Mesenchymal stem cell (in vitro differentiated cells and primary cell): ENCODE results near the gene UBE2E2.

ENCODE experiments used
- DNase-seq: peaks from one replicate; pipeline ENCODE4 v3.0.0-alpha.2; 2013
- H2AFZ ChIP-seq: one replicate; pipeline ENCODE4 v1.6.1; 2013; ENCODE audit warnings: low read depth, mild to moderate bottlenecking, control low read depth, inconsistent platforms, low read length, moderate library complexity
- H2AK5ac ChIP-seq: 2 replicates; pipeline ENCODE4 v1.6.1; 2013; ENCODE audit warnings: low read length, moderate library complexity, mild to moderate bottlenecking, inconsistent platforms; ENCODE audit not compliant: severe bottlenecking
- H2BK120ac ChIP-seq: one replicate; pipeline ENCODE4 v1.6.1; 2013; ENCODE audit warnings: low read depth, mild to moderate bottlenecking, inconsistent platforms, low read length, moderate library complexity
- H2BK12ac ChIP-seq, 2 experiments: one replicate each; pipeline ENCODE4 v1.6.1; 2013; ENCODE audit warnings: inconsistent platforms in 2 of 2, low read length in 2 of 2, mild to moderate bottlenecking in 2 of 2, moderate library complexity in 2 of 2, control low read depth in 1 of 2
- H2BK15ac ChIP-seq: one replicate; pipeline ENCODE4 v1.6.1; 2013; ENCODE audit warnings: mild to moderate bottlenecking, low read depth, inconsistent platforms; ENCODE audit not compliant: poor library complexity, severe bottlenecking
- H2BK5ac ChIP-seq: 2 replicates; pipeline ENCODE4 v1.6.1; 2013; ENCODE audit warnings: low read depth, mild to moderate bottlenecking, low read length, control low read depth, inconsistent platforms; ENCODE audit not compliant: poor library complexity, severe bottlenecking
- H3K14ac ChIP-seq, 2 experiments: one replicate each; pipeline ENCODE4 v1.6.1; 2013; ENCODE audit warnings: inconsistent platforms in 2 of 2, low read length in 2 of 2, control low read depth in 1 of 2, mild to moderate bottlenecking in 1 of 2, moderate library complexity in 1 of 2
- H3K18ac ChIP-seq, 2 experiments: one replicate each; pipeline ENCODE4 v1.6.1; 2013; ENCODE audit warnings: inconsistent platforms in 2 of 2, low read length in 2 of 2, control low read depth in 1 of 2, low read depth in 1 of 2, mild to moderate bottlenecking in 1 of 2
- H3K23ac ChIP-seq, 2 experiments: one replicate each; pipeline ENCODE4 v1.6.1; 2013; ENCODE audit warnings: inconsistent platforms in 2 of 2, low read length in 2 of 2, mild to moderate bottlenecking in 2 of 2, moderate library complexity in 2 of 2, control low read depth in 1 of 2
- H3K27ac ChIP-seq: 2 replicates; pipeline ENCODE4 v1.5.1; 2013; ENCODE audit warnings: mild to moderate bottlenecking, moderate library complexity, low read length, control low read depth, inconsistent platforms; ENCODE audit not compliant: poor library complexity, severe bottlenecking
- H3K27me3 ChIP-seq, 2 experiments: 2 replicates each; pipeline versions ENCODE4 v1.6.1 to v1.7.0; 2013; ENCODE audit warnings: low read length in 2 of 2, mild to moderate bottlenecking in 2 of 2, moderate library complexity in 2 of 2, control low read depth in 1 of 2, inconsistent platforms in 1 of 2; ENCODE audit not compliant: control insufficient read depth in 1 of 2, insufficient read depth in 1 of 2
- H3K36me3 ChIP-seq, 2 experiments: 2 replicates each; pipeline versions ENCODE4 v1.6.1 to v1.7.0; 2013; ENCODE audit warnings: low read length in 2 of 2, control low read depth in 1 of 2, inconsistent platforms in 1 of 2, low read depth in 1 of 2, mild to moderate bottlenecking in 1 of 2; ENCODE audit not compliant: insufficient read depth in 2 of 2, control insufficient read depth in 1 of 2
- H3K4ac ChIP-seq, 2 experiments: one replicate each; pipeline ENCODE4 v1.6.1; 2013; ENCODE audit warnings: inconsistent platforms in 2 of 2, low read length in 2 of 2, mild to moderate bottlenecking in 2 of 2, moderate library complexity in 2 of 2, control low read depth in 1 of 2, low read depth in 1 of 2
- H3K4me1 ChIP-seq: 2 replicates; pipeline ENCODE4 v1.6.1; 2013; ENCODE audit warnings: low read depth, low read length, control low read depth; ENCODE audit not compliant: control insufficient read depth, insufficient read depth
- H3K4me2 ChIP-seq: 2 replicates; pipeline ENCODE4 v1.6.1; 2013; ENCODE audit warnings: low read length, mild to moderate bottlenecking, inconsistent platforms; ENCODE audit not compliant: poor library complexity, severe bottlenecking
- H3K4me3 ChIP-seq, 2 experiments: 2 replicates each; pipeline versions ENCODE4 v1.5.1 to v1.7.0; 2013; ENCODE audit warnings: low read length in 2 of 2, mild to moderate bottlenecking in 2 of 2, control low read depth in 1 of 2, low read depth in 1 of 2; ENCODE audit not compliant: insufficient read depth in 1 of 2
- H3K79me1 ChIP-seq: replicated peaks from 2 replicates; pipeline ENCODE4 v1.6.1; 2013; ENCODE audit warnings: mild to moderate bottlenecking, control low read depth, low read length, inconsistent platforms; ENCODE audit not compliant: poor library complexity, severe bottlenecking
- H3K9ac ChIP-seq: 2 replicates; pipeline ENCODE4 v1.7.0; 2013; ENCODE audit warnings: mild to moderate bottlenecking, low read length, moderate library complexity
- H3K9me3 ChIP-seq: 2 replicates; pipeline ENCODE4 v1.7.0; 2013; ENCODE audit warnings: mild to moderate bottlenecking, low read length; ENCODE audit not compliant: control insufficient read depth
- H4K8ac ChIP-seq: one replicate; pipeline ENCODE4 v1.6.1; 2013; ENCODE audit warnings: inconsistent platforms, mild to moderate bottlenecking, low read length, moderate library complexity
- H4K91ac ChIP-seq: one replicate; pipeline ENCODE4 v1.6.1; 2013; ENCODE audit warnings: mild to moderate bottlenecking, low read length, inconsistent platforms
- WGBS: methylation state at CpG from one replicate; pipeline ENCODE4 v1.1.7; 2013; ENCODE audit warnings: mixed read lengths; 5-methylcytosine and 5-hydroxymethylcytosine counted together

Gene UBE2E2

DNA sequence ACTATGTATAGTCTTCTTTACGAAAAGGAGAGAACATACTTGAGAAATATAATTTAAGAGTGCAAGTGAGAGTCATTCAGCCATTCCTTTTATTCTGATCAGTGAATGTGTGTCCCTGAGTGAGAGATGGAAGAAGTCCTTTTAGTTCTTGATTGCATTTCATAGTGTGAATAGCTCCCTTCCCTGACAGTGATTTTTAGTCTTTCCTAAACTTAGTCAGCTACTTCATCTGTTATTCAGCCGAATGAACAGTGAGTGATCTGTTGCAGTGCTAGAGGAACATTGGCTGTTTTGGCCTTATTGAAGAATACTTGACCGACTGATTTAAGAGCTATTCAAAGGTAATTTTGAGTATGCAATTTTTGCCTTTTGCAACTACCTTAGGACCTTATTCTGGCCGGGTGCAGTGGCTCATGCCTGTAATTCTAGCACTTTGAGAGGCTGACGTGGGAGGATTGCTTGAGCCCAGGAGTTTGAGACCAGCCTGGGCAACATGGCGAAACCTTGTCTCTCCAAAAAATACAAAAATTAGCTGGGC, 45.5 kb downstream of the UBE2E2 start:
- H3K4ac ChIP-seq: no peak overlapping the region
- H3K36me3 ChIP-seq: no peaks in the 10 kb centered on the region
- H4K91ac ChIP-seq: no peak overlapping the region
- H2BK15ac ChIP-seq: no peak overlapping the region
- no peak for DNase-seq
- H3K4me3 ChIP-seq: no peak overlapping the region
- no peak overlapping the region for H2AK5ac ChIP-seq
- no peak overlapping the region for H2AFZ ChIP-seq
- WGBS: 97% methylated on average over 6 of the region's 6 CpGs
- no peak overlapping the region for H3K4me2 ChIP-seq
- H4K8ac ChIP-seq: no peak overlapping the region
- no peak overlapping the region for H2BK5ac ChIP-seq
- H3K27ac ChIP-seq: no peak overlapping the region
- H3K23ac ChIP-seq: no peak overlapping the region
- no peak overlapping the region for H2BK120ac ChIP-seq
- no peak overlapping the region for H3K18ac ChIP-seq
- H3K79me1 ChIP-seq: peaks cover 10% of the 10 kb centered on the region
- peaks cover 7% of the 10 kb centered on the region for H3K4me1 ChIP-seq
- no peaks in the 10 kb centered on the region for H3K27me3 ChIP-seq
- H3K14ac ChIP-seq: no peak overlapping the region
- H3K9ac ChIP-seq: no peak overlapping the region
- no peaks in the 10 kb centered on the region for H3K9me3 ChIP-seq
- no peak overlapping the region for H2BK12ac ChIP-seq

DNA sequence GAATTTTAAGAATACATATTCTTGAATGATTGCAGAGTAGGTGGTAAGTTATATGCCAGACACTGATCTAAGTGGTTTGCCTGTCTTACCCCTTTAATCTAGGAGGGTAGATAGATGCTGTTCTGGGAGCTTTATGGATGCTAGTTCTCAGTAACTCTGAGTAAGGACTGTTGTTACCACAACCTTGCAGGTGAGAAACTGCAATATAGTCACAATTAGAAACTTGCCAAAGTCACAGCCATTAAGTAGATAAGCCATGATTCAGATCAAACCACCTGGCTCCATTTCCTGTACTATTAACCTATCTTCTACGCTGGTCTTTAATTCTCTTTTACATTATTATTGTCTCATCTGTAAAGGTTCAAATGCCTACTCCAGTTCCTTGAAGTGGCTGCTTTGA, 46.8 kb downstream of the UBE2E2 start:
- no peak overlapping the region for H2BK5ac ChIP-seq
- H3K9me3 ChIP-seq: no peaks in the 10 kb centered on the region
- 80% methylated on average over 1 of the region's 1 CpG for WGBS

DNA sequence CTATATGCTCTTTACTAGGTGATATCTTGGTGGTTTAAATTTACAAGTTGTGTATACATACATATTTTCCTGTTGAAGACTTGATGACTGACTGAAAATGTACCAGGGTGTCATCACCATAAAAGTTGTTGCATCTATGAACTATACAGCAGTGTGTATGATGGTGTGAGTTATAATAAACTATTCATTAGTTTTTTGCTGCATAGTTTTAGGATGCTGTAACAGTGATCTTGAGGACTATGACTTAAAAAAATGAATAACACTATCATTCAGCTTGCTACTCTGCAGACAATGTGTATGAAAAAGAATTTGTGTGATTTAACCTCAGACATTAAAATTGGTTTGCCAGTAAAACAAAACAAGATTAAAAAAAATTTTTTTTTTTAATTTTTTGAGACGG, 49.0 kb downstream of the UBE2E2 start:
- Histone ChIP-seq H3K4me2 (no peak overlapping the region), H3K14ac (no peak overlapping the region), H3K27ac (no peak overlapping the region), H2BK15ac (no peak overlapping the region), H4K91ac (no peak overlapping the region), H2BK5ac (no peak overlapping the region), H2BK120ac (no peak overlapping the region), H2BK12ac (no peak overlapping the region), H3K79me1 (peaks cover 13% of the 10 kb centered on the region), H3K9ac (no peak overlapping the region), H3K36me3 (no peaks in the 10 kb centered on the region), H3K27me3 (no peaks in the 10 kb centered on the region), H2AFZ (no peak overlapping the region), H4K8ac (no peak overlapping the region), H3K23ac (no peak overlapping the region), H3K4ac (no peak overlapping the region), H3K18ac (no peak overlapping the region), H3K4me3 (no peak overlapping the region), H3K9me3 (no peaks in the 10 kb centered on the region), H3K4me1 (peaks cover 8% of the 10 kb centered on the region), H2AK5ac (no peak overlapping the region)
- no peak for DNase-seq
- WGBS: 100% methylated on average over 1 of the region's 1 CpG

More for the DNA sequence above, 46.8 kb downstream of the UBE2E2 start:
- H3K27ac ChIP-seq: no peak overlapping the region
- no peak for DNase-seq
- H2BK12ac ChIP-seq: no peak overlapping the region
- H3K27me3 ChIP-seq: no peaks in the 10 kb centered on the region
- no peak overlapping the region for H3K18ac ChIP-seq
- H3K14ac ChIP-seq: no peak overlapping the region
- no peak overlapping the region for H3K23ac ChIP-seq
- H4K91ac ChIP-seq: no peak overlapping the region
- H3K4me1 ChIP-seq: peaks cover 7% of the 10 kb centered on the region
- H2BK120ac ChIP-seq: no peak overlapping the region
- H3K79me1 ChIP-seq: peaks cover 12% of the 10 kb centered on the region
- no peak overlapping the region for H3K4ac ChIP-seq
- H4K8ac ChIP-seq: no peak overlapping the region
- H3K36me3 ChIP-seq: no peaks in the 10 kb centered on the region
- no peak overlapping the region for H3K9ac ChIP-seq
- H2AK5ac ChIP-seq: no peak overlapping the region
- no peak overlapping the region for H3K4me2 ChIP-seq
- H2BK15ac ChIP-seq: no peak overlapping the region
- H2AFZ ChIP-seq: no peak overlapping the region
- no peak overlapping the region for H3K4me3 ChIP-seq

- Histone ChIP-seq H4K8ac (no peak overlapping the region), H3K23ac (no peak overlapping the region), H2AFZ (no peak overlapping the region), H3K18ac (no peak overlapping the region), H3K9ac (no peak overlapping the region), H2BK120ac (no peak overlapping the region), H4K91ac (no peak overlapping the region), H2AK5ac (no peak overlapping the region), H3K27me3 (no peaks in the 10 kb centered on the region), H3K4me1 (peaks cover 5% of the 10 kb centered on the region), H2BK15ac (no peak overlapping the region), H3K9me3 (no peaks in the 10 kb centered on the region), H3K4me3 (no peak overlapping the region), H3K14ac (no peak overlapping the region), H2BK5ac (no peak overlapping the region), H3K27ac (no peak overlapping the region), H3K36me3 (no peaks in the 10 kb centered on the region), H2BK12ac (no peak overlapping the region), H3K79me1 (peaks cover 12% of the 10 kb centered on the region), H3K4me2 (no peak overlapping the region), H3K4ac (no peak overlapping the region)
- no peak for DNase-seq
These were observed 50.1 kb downstream of the UBE2E2 start for GRCh38 chr3:23253214-23253613.
